ENCODE results near the gene WDR82.

WDR82 gene

GRCh38 chr3:52269776-52270175 is 8.7 kb downstream of the WDR82 start:
- H2AFZ ChIP-seq (ENCODE audit: low read depth, low read length), result no peak overlapping the region
- H4K8ac ChIP-seq (ENCODE audit: low read length), result no peak overlapping the region
- H3K4ac ChIP-seq (ENCODE audit: low read depth in 1 of 2, low read length in 2 of 2), result no peak overlapping the region
- H3K14ac ChIP-seq (ENCODE audit: low read length in 2 of 2), result no peak overlapping the region
- H4K91ac ChIP-seq (ENCODE audit: low read length), result no peak overlapping the region
- no peak overlapping the region for H2BK120ac ChIP-seq (ENCODE audit: low read depth, low read length)
- no peak for DNase-seq
- no peaks in the 10 kb centered on the region for H3K9me3 ChIP-seq (ENCODE audit: control insufficient read depth, low read length)
- no peak overlapping the region for H3K18ac ChIP-seq (ENCODE audit: low read depth in 1 of 2, low read length in 2 of 2)
- peaks cover 10% of the 10 kb centered on the region for H3K4me1 ChIP-seq (ENCODE audit: control insufficient read depth, insufficient read depth, low read depth, low read length)
- WGBS, result 96% methylated on average over 1 of the region's 3 CpGs
- H3K23ac ChIP-seq (ENCODE audit: low read length in 2 of 2), result no peak overlapping the region
- H3K4me3 ChIP-seq (ENCODE audit: insufficient read depth in 1 of 2, low read depth in 1 of 2, low read length in 2 of 2), result no peak overlapping the region
- no peak overlapping the region for H3K27ac ChIP-seq (ENCODE audit: low read length, poor library complexity, severe bottlenecking)
- no peak overlapping the region for H3K9ac ChIP-seq (ENCODE audit: low read length)
- H2AK5ac ChIP-seq (ENCODE audit: low read length, severe bottlenecking), result no peak overlapping the region
- no peak overlapping the region for H2BK5ac ChIP-seq (ENCODE audit: low read depth, low read length, poor library complexity, severe bottlenecking)
- H3K36me3 ChIP-seq (ENCODE audit: control insufficient read depth in 1 of 2, insufficient read depth in 2 of 2, low read depth in 1 of 2, low read length in 2 of 2), result peaks cover 33 to 74% of the 10 kb centered on the region in 2 experiments
- no peak overlapping the region for H2BK12ac ChIP-seq (ENCODE audit: low read length in 2 of 2)
- H3K27me3 ChIP-seq (ENCODE audit: control insufficient read depth in 1 of 2, insufficient read depth in 1 of 2, low read length in 2 of 2), result no peaks in the 10 kb centered on the region
- peaks cover 4% of the 10 kb centered on the region for H3K79me1 ChIP-seq (replicated peaks; ENCODE audit: low read length, poor library complexity, severe bottlenecking)
- H2BK15ac ChIP-seq (ENCODE audit: low read depth, poor library complexity, severe bottlenecking), result no peak overlapping the region
- no peak overlapping the region for H3K4me2 ChIP-seq (ENCODE audit: low read length, poor library complexity, severe bottlenecking)

- H2BK5ac ChIP-seq (ENCODE audit: low read depth, low read length, poor library complexity, severe bottlenecking), result no peak overlapping the region
- peak overlapping the region; percentile 48 for H3K27ac ChIP-seq (ENCODE audit: low read length, poor library complexity, severe bottlenecking)
- peak overlapping the region; percentile 74 for H2AK5ac ChIP-seq (ENCODE audit: low read length, severe bottlenecking)
- no peak overlapping the region for H3K4me3 ChIP-seq (ENCODE audit: insufficient read depth in 1 of 2, low read depth in 1 of 2, low read length in 2 of 2)
- peak overlapping the region; percentile 6 for H3K4me2 ChIP-seq (ENCODE audit: low read length, poor library complexity, severe bottlenecking)
- no peak overlapping the region for H2BK15ac ChIP-seq (ENCODE audit: low read depth, poor library complexity, severe bottlenecking)
- H2AFZ ChIP-seq (ENCODE audit: low read depth, low read length), result no peak overlapping the region
- H2BK120ac ChIP-seq (ENCODE audit: low read depth, low read length), result no peak overlapping the region
- H3K14ac ChIP-seq (ENCODE audit: low read length in 2 of 2), result no peak overlapping the region
- H3K9me3 ChIP-seq (ENCODE audit: control insufficient read depth, low read length), result no peaks in the 10 kb centered on the region
- 96% methylated on average over 7 of the region's 7 CpGs for WGBS
- H2BK12ac ChIP-seq (ENCODE audit: low read length in 2 of 2), result no peak overlapping the region
- peaks cover 6% of the 10 kb centered on the region for H3K4me1 ChIP-seq (ENCODE audit: control insufficient read depth, insufficient read depth, low read depth, low read length)
- peak overlapping the region; percentile 18 for H4K91ac ChIP-seq (ENCODE audit: low read length)
- H3K4ac ChIP-seq (ENCODE audit: low read depth in 1 of 2, low read length in 2 of 2), result no peak overlapping the region
- H4K8ac ChIP-seq (ENCODE audit: low read length), result peak overlapping the region; percentile 19
- H3K79me1 ChIP-seq (replicated peaks; ENCODE audit: low read length, poor library complexity, severe bottlenecking), result peaks cover 6% of the 10 kb centered on the region
- no peak for DNase-seq
- peaks cover 31 to 84% of the 10 kb centered on the region in 2 experiments for H3K36me3 ChIP-seq (ENCODE audit: control insufficient read depth in 1 of 2, insufficient read depth in 2 of 2, low read depth in 1 of 2, low read length in 2 of 2)
- no peaks in the 10 kb centered on the region for H3K27me3 ChIP-seq (ENCODE audit: control insufficient read depth in 1 of 2, insufficient read depth in 1 of 2, low read length in 2 of 2)
- no peak overlapping the region for H3K9ac ChIP-seq (ENCODE audit: low read length)
- H3K23ac ChIP-seq (ENCODE audit: low read length in 2 of 2), result peak overlapping the region in 1 of 2 experiments; percentile 59
- H3K18ac ChIP-seq (ENCODE audit: low read depth in 1 of 2, low read length in 2 of 2), result no peak overlapping the region
Measured at GRCh38 chr3:52268036-52268435, 10.4 kb downstream of the WDR82 start.

GRCh38 chr3:52265387-52265786 is 13.1 kb downstream of the WDR82 start:
- Histone ChIP-seq H3K27ac (ENCODE audit: low read length, poor library complexity, severe bottlenecking) (no peak overlapping the region), H2BK12ac (ENCODE audit: low read length in 2 of 2) (no peak overlapping the region), H4K91ac (ENCODE audit: low read length) (no peak overlapping the region), H3K4me2 (ENCODE audit: low read length, poor library complexity, severe bottlenecking) (no peak overlapping the region), H2BK120ac (ENCODE audit: low read depth, low read length) (no peak overlapping the region), H2AK5ac (ENCODE audit: low read length, severe bottlenecking) (no peak overlapping the region), H3K9me3 (ENCODE audit: control insufficient read depth, low read length) (no peaks in the 10 kb centered on the region), H3K9ac (ENCODE audit: low read length) (no peak overlapping the region), H3K18ac (ENCODE audit: low read depth in 1 of 2, low read length in 2 of 2) (no peak overlapping the region), H3K4ac (ENCODE audit: low read depth in 1 of 2, low read length in 2 of 2) (no peak overlapping the region), H3K4me3 (ENCODE audit: insufficient read depth in 1 of 2, low read depth in 1 of 2, low read length in 2 of 2) (no peak overlapping the region), H3K27me3 (ENCODE audit: control insufficient read depth in 1 of 2, insufficient read depth in 1 of 2, low read length in 2 of 2) (no peaks in the 10 kb centered on the region), H3K4me1 (ENCODE audit: control insufficient read depth, insufficient read depth, low read depth, low read length) (peaks cover 5% of the 10 kb centered on the region), H2BK15ac (ENCODE audit: low read depth, poor library complexity, severe bottlenecking) (no peak overlapping the region), H2AFZ (ENCODE audit: low read depth, low read length) (no peak overlapping the region), H3K79me1 (replicated peaks; ENCODE audit: low read length, poor library complexity, severe bottlenecking) (peaks cover 11% of the 10 kb centered on the region), H2BK5ac (ENCODE audit: low read depth, low read length, poor library complexity, severe bottlenecking) (no peak overlapping the region), H3K36me3 (ENCODE audit: control insufficient read depth in 1 of 2, insufficient read depth in 2 of 2, low read depth in 1 of 2, low read length in 2 of 2) (peaks cover 41 to 94% of the 10 kb centered on the region in 2 experiments), H3K23ac (ENCODE audit: low read length in 2 of 2) (no peak overlapping the region), H4K8ac (ENCODE audit: low read length) (no peak overlapping the region), H3K14ac (ENCODE audit: low read length in 2 of 2) (no peak overlapping the region)
- WGBS, result 98% methylated on average over 6 of the region's 6 CpGs
- DNase-seq, result no peak

- no peak overlapping the region for H2BK120ac ChIP-seq (ENCODE audit: low read depth, low read length)
Measured at GRCh38 chr3:52262447-52262846, 16.0 kb downstream of the WDR82 start.

More at GRCh38 chr3:52262447-52262846, 16.0 kb downstream of the WDR82 start:
- peak overlapping the region; percentile 51 for H2AK5ac ChIP-seq (ENCODE audit: low read length, severe bottlenecking)
- no peaks in the 10 kb centered on the region for H3K4me1 ChIP-seq (ENCODE audit: control insufficient read depth, insufficient read depth, low read depth, low read length)
- H2AFZ ChIP-seq (ENCODE audit: low read depth, low read length), result no peak overlapping the region
- H2BK5ac ChIP-seq (ENCODE audit: low read depth, low read length, poor library complexity, severe bottlenecking), result no peak overlapping the region
- no peak overlapping the region for H3K14ac ChIP-seq (ENCODE audit: low read length in 2 of 2)
- peaks cover 13% of the 10 kb centered on the region for H3K79me1 ChIP-seq (replicated peaks; ENCODE audit: low read length, poor library complexity, severe bottlenecking)
- H3K9ac ChIP-seq (ENCODE audit: low read length), result no peak overlapping the region
- no peak overlapping the region for H3K27ac ChIP-seq (ENCODE audit: low read length, poor library complexity, severe bottlenecking)
- H2BK15ac ChIP-seq (ENCODE audit: low read depth, poor library complexity, severe bottlenecking), result no peak overlapping the region
- H3K23ac ChIP-seq (ENCODE audit: low read length in 2 of 2), result no peak overlapping the region
- H4K91ac ChIP-seq (ENCODE audit: low read length), result no peak overlapping the region
- no peak overlapping the region for H3K4me3 ChIP-seq (ENCODE audit: insufficient read depth in 1 of 2, low read depth in 1 of 2, low read length in 2 of 2)
- no peaks in the 10 kb centered on the region for H3K27me3 ChIP-seq (ENCODE audit: control insufficient read depth in 1 of 2, insufficient read depth in 1 of 2, low read length in 2 of 2)
- no peak overlapping the region for H3K18ac ChIP-seq (ENCODE audit: low read depth in 1 of 2, low read length in 2 of 2)
- H3K9me3 ChIP-seq (ENCODE audit: control insufficient read depth, low read length), result no peaks in the 10 kb centered on the region
- no peak for DNase-seq
- no peak overlapping the region for H4K8ac ChIP-seq (ENCODE audit: low read length)
- H3K4ac ChIP-seq (ENCODE audit: low read depth in 1 of 2, low read length in 2 of 2), result no peak overlapping the region
- H2BK12ac ChIP-seq (ENCODE audit: low read length in 2 of 2), result no peak overlapping the region
- no peak overlapping the region for H3K4me2 ChIP-seq (ENCODE audit: low read length, poor library complexity, severe bottlenecking)
- peaks cover 42 to 98% of the 10 kb centered on the region in 2 experiments for H3K36me3 ChIP-seq (ENCODE audit: control insufficient read depth in 1 of 2, insufficient read depth in 2 of 2, low read depth in 1 of 2, low read length in 2 of 2)

Measured in mesenchymal stem cell (in vitro differentiated cells and primary cell).